Endothelial cell (in vitro differentiated cells): ENCODE results near the gene EGLN1. TPM values are rescaled to one million over a fixed set of nuclear protein-coding genes. Genes with fewer than 3 reads are reported as not detected.
A peak's percentile ranks its signal among the peaks of the same experiment; 100 is the strongest.

Experiments
- DNase-seq: peaks from one replicate; pipeline ENCODE4 v3.0.0; 2021; ENCODE audit warnings: low spot score
- H3K27ac Mint-ChIP-seq: one replicate; pipeline ENCODE4 v1.8.0; 2021; ENCODE audit warnings: mixed read lengths, inconsistent platforms; ENCODE audit not compliant: unreplicated experiment
- H3K27me3 Mint-ChIP-seq: one replicate; pipeline ENCODE4 v1.8.0; 2021; ENCODE audit warnings: mild to moderate bottlenecking, moderate library complexity, mixed read lengths, inconsistent platforms; ENCODE audit not compliant: unreplicated experiment
- H3K36me3 Mint-ChIP-seq: one replicate; pipeline ENCODE4 v1.8.0; 2021; ENCODE audit warnings: mild to moderate bottlenecking, low read depth, mixed read lengths, inconsistent platforms; ENCODE audit not compliant: unreplicated experiment
- H3K4me1 Mint-ChIP-seq: one replicate; pipeline ENCODE4 v1.8.0; 2021; ENCODE audit warnings: mild to moderate bottlenecking, mixed read lengths, inconsistent platforms; ENCODE audit not compliant: unreplicated experiment
- H3K4me3 Mint-ChIP-seq: one replicate; pipeline ENCODE4 v1.8.0; 2021; ENCODE audit warnings: mild to moderate bottlenecking, mixed read lengths, inconsistent platforms; ENCODE audit not compliant: unreplicated experiment
- H3K9me3 Mint-ChIP-seq: one replicate; pipeline ENCODE4 v1.8.0; 2021; ENCODE audit warnings: mixed read lengths, inconsistent platforms; ENCODE audit not compliant: unreplicated experiment
- CTCF ChIP-seq: fragments of 200-600 bp; sonication (generic); IDR thresholded peaks from one replicate; pipeline ENCODE4 v1.5.0; 2021; ENCODE audit warnings: antibody characterized with exemption; ENCODE audit not compliant: unreplicated experiment
- total RNA-seq: library from RNA; stranded (reverse); fragmentation: NEBNext Ultra II Directional; extraction: Animal tissue kit (Norgen Biotek cat#: 25700); gene quantifications from one replicate; pipeline ENCODE4 v1.2.1, GENCODE V29; 2021; ENCODE audit not compliant: unreplicated experiment

EGLN1 gene
- total RNA-seq, 1 donor from 2014 or later = 30.8 TPM

DNA sequence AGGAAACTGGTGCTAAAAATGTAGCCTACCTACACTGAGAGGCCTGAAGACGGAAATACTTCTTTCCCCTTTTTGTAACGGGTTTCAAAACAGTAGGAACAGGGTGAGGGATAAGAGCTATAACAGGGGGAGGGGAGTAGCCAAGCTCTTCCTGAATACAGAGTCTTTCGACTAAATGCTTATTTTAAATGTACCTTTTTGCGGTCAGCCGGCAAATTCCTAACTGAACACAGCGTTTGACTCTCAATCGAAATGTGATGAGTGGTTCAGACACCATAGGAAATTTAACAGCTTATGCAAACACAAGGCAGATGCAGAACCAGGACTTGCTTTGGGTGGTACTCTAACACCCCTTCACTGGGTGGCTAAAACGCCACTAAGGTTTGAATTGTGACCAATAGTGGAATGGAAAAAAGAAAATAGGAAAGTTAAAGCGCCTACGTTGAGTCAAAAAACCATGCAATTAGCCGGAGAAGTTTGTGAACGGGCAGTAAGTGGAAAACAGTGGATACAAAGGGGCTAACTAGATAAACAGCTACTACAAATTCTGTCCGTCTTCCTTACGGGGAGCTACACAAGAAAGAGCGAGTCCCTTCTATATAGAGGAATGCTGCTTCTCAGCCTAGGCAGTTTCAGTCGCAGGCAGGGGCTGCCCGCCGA is 1.7 kb downstream of the EGLN1 start:
- TF ChIP-seq CTCF = no peak
- peak overlapping the region; percentile 95 for H3K27ac Mint-ChIP-seq
- H3K4me3 Mint-ChIP-seq = peak overlapping the region; percentile 97
- peaks cover 41% of the 10 kb centered on the region for H3K4me1 Mint-ChIP-seq
- no peaks in the 10 kb centered on the region for H3K9me3 Mint-ChIP-seq
- H3K27me3 Mint-ChIP-seq = peaks cover 16% of the 10 kb centered on the region
- peaks cover 12% of the 10 kb centered on the region for H3K36me3 Mint-ChIP-seq
- peak; percentile 11 for DNase-seq

DNA sequence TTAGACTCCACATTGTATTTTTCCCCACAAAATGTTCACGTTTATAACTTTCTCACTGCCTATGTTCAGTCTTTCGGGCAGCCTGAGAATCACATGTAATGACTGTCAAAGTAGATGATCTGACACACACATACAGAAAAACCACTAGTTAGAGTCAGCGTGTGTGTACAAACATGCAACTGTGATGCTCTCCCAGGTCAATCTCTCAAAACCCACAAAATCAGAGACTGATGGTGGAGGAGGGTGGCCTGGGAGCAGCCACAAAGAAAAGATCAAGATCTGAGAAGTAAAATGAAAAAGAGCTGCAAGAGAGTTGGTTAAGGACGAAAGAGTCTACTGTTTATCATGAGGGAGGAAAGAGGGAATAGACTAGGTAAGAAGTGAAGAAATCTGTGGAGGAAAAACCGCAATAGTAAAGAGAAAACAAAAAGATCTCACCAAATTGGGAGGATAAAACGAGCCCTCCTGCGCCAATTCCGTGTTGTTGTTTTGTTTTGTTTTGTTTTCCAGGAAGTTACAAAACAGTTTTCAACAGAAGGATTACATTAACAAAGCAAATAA is 2.3 kb downstream of the EGLN1 start:
- peaks cover 35% of the 10 kb centered on the region for H3K4me1 Mint-ChIP-seq
- no peak for TF ChIP-seq CTCF
- no peak for DNase-seq
- H3K27me3 Mint-ChIP-seq = peaks cover 16% of the 10 kb centered on the region
- peak overlapping the region; percentile 95 for H3K27ac Mint-ChIP-seq
- peak overlapping the region; percentile 97 for H3K4me3 Mint-ChIP-seq
- H3K36me3 Mint-ChIP-seq = peaks cover 14% of the 10 kb centered on the region
- no peaks in the 10 kb centered on the region for H3K9me3 Mint-ChIP-seq

- no peak for DNase-seq
- Mint-ChIP-seq H3K9me3 (no peaks in the 10 kb centered on the region), H3K36me3 (peaks cover 14% of the 10 kb centered on the region), H3K4me1 (peaks cover 39% of the 10 kb centered on the region), H3K27me3 (peaks cover 16% of the 10 kb centered on the region), H3K27ac (peak overlapping the region; percentile 95), H3K4me3 (peak overlapping the region; percentile 97)
- no peak for TF ChIP-seq CTCF
Observed at GRCh38 chr1:231419147-231419546, 2.9 kb downstream of the EGLN1 start.

GRCh38 chr1:231418741-231419107 is 3.4 kb downstream of the EGLN1 start:
- Mint-ChIP-seq H3K27me3 (peaks cover 16% of the 10 kb centered on the region), H3K27ac (peak overlapping the region; percentile 61), H3K4me3 (peak overlapping the region; percentile 97), H3K9me3 (no peaks in the 10 kb centered on the region), H3K36me3 (peaks cover 14% of the 10 kb centered on the region), H3K4me1 (peaks cover 41% of the 10 kb centered on the region)
- no peak for DNase-seq
- no peak for TF ChIP-seq CTCF

- Mint-ChIP-seq H3K27me3 (peaks cover 16% of the 10 kb centered on the region), H3K4me1 (peaks cover 44% of the 10 kb centered on the region), H3K27ac (no peak overlapping the region), H3K9me3 (no peaks in the 10 kb centered on the region), H3K36me3 (peaks cover 18% of the 10 kb centered on the region), H3K4me3 (peak overlapping the region; percentile 97)
- no peak for TF ChIP-seq CTCF
- DNase-seq = no peak
Observed at GRCh38 chr1:231418101-231418740, 3.9 kb downstream of the EGLN1 start.
